HepG2 (cell line): ENCODE measurements around the gene MSS51. TPM values are rescaled to one million over a fixed set of nuclear protein-coding genes. Genes with fewer than 3 reads are reported as not detected.

Experiments used
- ATAC-seq: fragments of 200-7000 bp; cut with Tn5 transposase; 3 replicates; pipeline ENCODE4 v1.9.1; 2020; ENCODE audit warnings: mild to moderate bottlenecking, moderate library complexity
- BruUV-seq: library from RNA; stranded (reverse); fragments of 400-500 nt; replicated peaks from 2 replicates; lab custom pipeline; 2021; lab: Mats Ljungman, UMichigan
- CTCF ChIA-PET: fragments of 300-600 bp; formaldehyde crosslinking; extraction: SDS; loops from one replicate; lab custom pipeline; 2021; ENCODE audit warnings: low total read pairs, inconsistent platforms, low intra/inter-chr PET ratio; lab: Yijun Ruan, JAX
- POLR2A ChIA-PET: fragments of 350-600 bp; sonication (Branson Sonifier 250); formaldehyde crosslinking; loops from one replicate; lab custom pipeline; 2020; ENCODE audit warnings: antibody characterized with exemption, inconsistent platforms; lab: Yijun Ruan, JAX
- DNase-seq: peaks from one replicate; pipeline ENCODE4 v3.0.0-alpha.2; 2015; ENCODE audit warnings: low spot score
- FAIRE-seq: peaks from 3 replicates; lab custom pipeline; 2011; peaks lifted over from hg19 to GRCh38; lab: Jason Lieb, UNC
- H2AFZ ChIP-seq: one replicate; pipeline ENCODE4 v1.6.1; 2011; ENCODE audit warnings: low read length, inconsistent platforms
- H3K27ac ChIP-seq: fragments of 300-600 bp; 3 replicates; pipeline ENCODE4 v1.8.0; 2011; ENCODE audit warnings: mixed run types, mild to moderate bottlenecking, mixed read lengths, low read length, inconsistent platforms; ENCODE audit not compliant: insufficient read depth; ENCODE audit errors: extremely low read length
- H3K27me3 ChIP-seq, 2 experiments: fragments of 200-600 bp in 1 of 2; 2 replicates in 1 of 2; 3 replicates in 1 of 2; pipeline versions ENCODE4 v1.6.0 to v1.8.0; 2011; ENCODE audit warnings: low read length in 2 of 2, mild to moderate bottlenecking in 2 of 2, moderate library complexity in 2 of 2, inconsistent platforms in 1 of 2; ENCODE audit not compliant: insufficient read depth in 2 of 2, control insufficient read depth in 1 of 2
- H3K36me3 ChIP-seq, 2 experiments: fragments of 200-600 bp in 1 of 2; replicated peaks in 1 of 2; 2 replicates in 1 of 2; 3 replicates in 1 of 2; pipeline versions ENCODE4 v1.5.1 to v1.8.0; 2011; ENCODE audit warnings: low read length in 2 of 2, inconsistent platforms in 1 of 2; ENCODE audit not compliant: insufficient read depth in 2 of 2, control insufficient read depth in 1 of 2
- H3K4me1 ChIP-seq: 2 replicates; pipeline ENCODE4 v1.5.1; 2012; ENCODE audit warnings: low read length, inconsistent platforms; ENCODE audit not compliant: insufficient read depth
- H3K4me2 ChIP-seq: 2 replicates; pipeline ENCODE4 v1.6.0; 2011; ENCODE audit warnings: low read depth, low read length, inconsistent platforms
- H3K4me3 ChIP-seq, 3 experiments: fragments of 200-600 bp in 1 of 3; sonication (generic), shearing (Covaris generic) in 1 of 3; replicated peaks in 1 of 3; 2 replicates each; pipeline ENCODE4 v1.5.1; 2011 to 2016; ENCODE audit warnings: low read length in 3 of 3, inconsistent platforms in 2 of 3, low read depth in 2 of 3, mild to moderate bottlenecking in 2 of 3, control low read depth in 1 of 3, mixed read lengths in 1 of 3; ENCODE audit not compliant: insufficient read depth in 1 of 3
- H3K79me2 ChIP-seq: one replicate; pipeline ENCODE4 v1.6.1; 2011; ENCODE audit warnings: low read length, inconsistent platforms; ENCODE audit not compliant: insufficient read depth
- H3K9ac ChIP-seq: 2 replicates; pipeline ENCODE4 v1.6.0; 2011; ENCODE audit warnings: mild to moderate bottlenecking, low read depth, low read length, inconsistent platforms; ENCODE audit not compliant: insufficient read depth
- H3K9me3 ChIP-seq: 2 replicates; pipeline ENCODE4 v1.5.1; 2012; ENCODE audit warnings: mild to moderate bottlenecking, low read length
- H4K20me1 ChIP-seq: 2 replicates; pipeline ENCODE4 v1.6.0; 2011; ENCODE audit warnings: inconsistent platforms, mild to moderate bottlenecking, low read length, moderate library complexity; ENCODE audit not compliant: insufficient read depth
- AHR ChIP-seq: IDR thresholded peaks from 2 replicates; pipeline ENCODE4 v1.6.1; 2018; ENCODE audit warnings: missing genetic modification reagents, missing compliant biosample characterization
- CHD4 ChIP-seq: fragments of 200-600 bp; sonication (generic); IDR thresholded peaks from 2 replicates; pipeline ENCODE4 v1.7.0; 2017; ENCODE audit warnings: mild to moderate bottlenecking, low read length, borderline replicate concordance
- GFI1 ChIP-seq: sonication (generic); formaldehyde crosslinking; IDR thresholded peaks from 2 replicates; pipeline ENCODE4 v1.5.0; 2020; ENCODE audit warnings: missing genetic modification reagents, mild to moderate bottlenecking, borderline replicate concordance
- HDAC6 ChIP-seq: fragments of 200-600 bp; sonication (generic); IDR thresholded peaks from 2 replicates; pipeline ENCODE4 v1.7.0; 2017; ENCODE audit warnings: mild to moderate bottlenecking, antibody characterized with exemption, low read length, low read depth
- KLF6 ChIP-seq: IDR thresholded peaks from 2 replicates; pipeline ENCODE4 v1.8.0; 2016; ENCODE audit warnings: missing biosample characterization, missing genetic modification reagents
- RARA ChIP-seq: IDR thresholded peaks from 2 replicates; pipeline ENCODE4 v1.6.1; 2016; ENCODE audit warnings: missing genetic modification reagents, missing compliant biosample characterization
- ZNF180 ChIP-seq: sonication (generic); formaldehyde crosslinking; IDR thresholded peaks from 2 replicates; pipeline ENCODE4 v1.4.0; 2020; ENCODE audit warnings: low read depth, missing genetic modification reagents, borderline replicate concordance
- ZNF253 ChIP-seq: sonication (generic); formaldehyde crosslinking; IDR thresholded peaks from 2 replicates; pipeline ENCODE4 v1.8.0; 2022; ENCODE audit warnings: mild to moderate bottlenecking, missing genetic modification reagents, borderline replicate concordance
- ZNF550 ChIP-seq: sonication (generic); formaldehyde crosslinking; IDR thresholded peaks from 2 replicates; pipeline ENCODE4 v1.4.0; 2020; ENCODE audit warnings: mild to moderate bottlenecking, missing genetic modification reagents, borderline replicate concordance
- ZNF605 ChIP-seq: sonication (generic); formaldehyde crosslinking; IDR thresholded peaks from 2 replicates; pipeline ENCODE4 v1.8.0; 2022; ENCODE audit warnings: mild to moderate bottlenecking, missing genetic modification reagents
- ZNF781 ChIP-seq: sonication (generic); formaldehyde crosslinking; IDR thresholded peaks from 2 replicates; pipeline ENCODE4 v1.5.1; 2020; ENCODE audit warnings: borderline replicate concordance, mild to moderate bottlenecking, missing genetic modification reagents; ENCODE audit errors: not compliant biosample characterization
- ZNF879 ChIP-seq: sonication (generic); formaldehyde crosslinking; IDR thresholded peaks from 2 replicates; pipeline ENCODE4 v1.8.1; 2023; ENCODE audit warnings: missing genetic modification reagents
- WGBS: methylation state at CpG from one replicate; pipeline ENCODE4 v1.1.6; 2017; ENCODE audit warnings: low lambda C conversion rate; 5-methylcytosine and 5-hydroxymethylcytosine counted together
- in situ Hi-C: cut with HindIII; loops from 2 replicates; pipeline ENCODE4 v1.10.0; 2017; ENCODE audit warnings: low pct_unique_long_range_greater_than_20kb; ENCODE audit not compliant: extremely low pct_ligation_motif_present
- intact Hi-C: fragments of 100-400 bp; cut with micrococcal nuclease; formaldehyde crosslinking; loops from one replicate; pipeline ENCODE4 v1.10.0; 2022; ENCODE audit not compliant: unreplicated experiment
- polyA plus RNA-seq, 8 experiments: library from polyadenylated mRNA; depleted of rRNA in 3 of 8; stranded (reverse) in 7 of 8; unstranded in 1 of 8; fragments of >200 nt; fragmentation: Illumina TruSeq in 4 of 8; extraction: Trizol in 4 of 8; gene quantifications; 2 replicates each; pipeline versions ENCODE4 v1.2.1 to v1.2.3, GENCODE V29; 2011 to 2016; ENCODE audit warnings: low read depth in 4 of 8, missing spikeins in 1 of 8, mixed read lengths in 1 of 8; ENCODE audit not compliant: insufficient read depth in 1 of 8
- total RNA-seq, 5 experiments: library from RNA; depleted of rRNA; stranded (reverse); fragments of >200 nt; fragmentation: Illumina TruSeq; extraction: Trizol; gene quantifications; 2 replicates each; pipeline ENCODE4 v1.2.3, GENCODE V29; 2016; ENCODE audit warnings: low read depth in 1 of 5
- TF ChIP-seq, protein P1 (sequence below): sonication (generic); formaldehyde crosslinking; IDR thresholded peaks from 2 replicates; pipeline ENCODE4 v1.4.0; 2020; ENCODE audit warnings: missing genetic modification reagents
- TF ChIP-seq, protein P2 (sequence below): sonication (generic); formaldehyde crosslinking; IDR thresholded peaks from 2 replicates; pipeline ENCODE4 v1.8.1; 2022; ENCODE audit warnings: mild to moderate bottlenecking, missing genetic modification reagents
- TF ChIP-seq, protein P3 (sequence below): sonication (generic); formaldehyde crosslinking; IDR thresholded peaks from 2 replicates; pipeline ENCODE4 v1.9.0; 2021; ENCODE audit warnings: missing genetic modification reagents, mild to moderate bottlenecking, borderline replicate concordance
- TF ChIP-seq, protein P4 (sequence below): sonication (generic); formaldehyde crosslinking; IDR thresholded peaks from 2 replicates; pipeline ENCODE4 v1.4.0; 2020; ENCODE audit warnings: missing genetic modification reagents, borderline replicate concordance

The MSS51 gene
- total and polyA plus RNA-seq, 2 of the 13 experiments (the other 11 are each of a cell fraction or from before 2014, with no cell fraction given), result 0.91 to 2.4 TPM

- H3K27me3 ChIP-seq, result no peaks in the 10 kb centered on the region; a peak in 1 of 5 replicates
- WGBS, result 63% methylated on average over 3 of the region's 3 CpGs
- peaks cover 49% of the 10 kb centered on the region for H3K4me1 ChIP-seq
- CTCF ChIA-PET, result no interaction called here
- no peak overlapping the region for H3K4me3 ChIP-seq
- DNase-seq, result no peak
- H4K20me1 ChIP-seq, result no peaks in the 10 kb centered on the region
- H3K27ac ChIP-seq, result no peak overlapping the region
- POLR2A ChIA-PET, result no interaction called here
- H2AFZ ChIP-seq, result no peak overlapping the region
- in situ Hi-C loops, result no loop called here
- no peak for ATAC-seq
- intact Hi-C loops, result no loop called here
- no peaks in the 10 kb centered on the region for H3K9me3 ChIP-seq
- no peak overlapping the region for H3K9ac ChIP-seq
- no peaks in the 10 kb centered on the region for H3K36me3 ChIP-seq
- no peak overlapping the region for H3K4me2 ChIP-seq
- peaks cover 15% of the 10 kb centered on the region for H3K79me2 ChIP-seq
- BruUV-seq, result no TSS peak
- FAIRE-seq, result no peak
- TF ChIP-seq CHD4, result no peak
- no peak for TF ChIP-seq ZNF879 (CRISPR knock-in tag)
- TF ChIP-seq, protein P1, sequence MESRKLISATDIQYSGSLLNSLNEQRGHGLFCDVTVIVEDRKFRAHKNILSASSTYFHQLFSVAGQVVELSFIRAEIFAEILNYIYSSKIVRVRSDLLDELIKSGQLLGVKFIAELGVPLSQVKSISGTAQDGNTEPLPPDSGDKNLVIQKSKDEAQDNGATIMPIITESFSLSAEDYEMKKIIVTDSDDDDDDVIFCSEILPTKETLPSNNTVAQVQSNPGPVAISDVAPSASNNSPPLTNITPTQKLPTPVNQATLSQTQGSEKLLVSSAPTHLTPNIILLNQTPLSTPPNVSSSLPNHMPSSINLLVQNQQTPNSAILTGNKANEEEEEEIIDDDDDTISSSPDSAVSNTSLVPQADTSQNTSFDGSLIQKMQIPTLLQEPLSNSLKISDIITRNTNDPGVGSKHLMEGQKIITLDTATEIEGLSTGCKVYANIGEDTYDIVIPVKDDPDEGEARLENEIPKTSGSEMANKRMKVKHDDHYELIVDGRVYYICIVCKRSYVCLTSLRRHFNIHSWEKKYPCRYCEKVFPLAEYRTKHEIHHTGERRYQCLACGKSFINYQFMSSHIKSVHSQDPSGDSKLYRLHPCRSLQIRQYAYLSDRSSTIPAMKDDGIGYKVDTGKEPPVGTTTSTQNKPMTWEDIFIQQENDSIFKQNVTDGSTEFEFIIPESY (CRISPR knock-in tag), result no peak
- TF ChIP-seq KLF6 (CRISPR knock-in tag), result no peak
- TF ChIP-seq AHR (CRISPR knock-in tag), result no peak
- no peak for TF ChIP-seq ZNF605 (CRISPR knock-in tag)
- no peak for TF ChIP-seq ZNF180
- TF ChIP-seq RARA (CRISPR knock-in tag), result no peak
- TF ChIP-seq, protein P2, sequence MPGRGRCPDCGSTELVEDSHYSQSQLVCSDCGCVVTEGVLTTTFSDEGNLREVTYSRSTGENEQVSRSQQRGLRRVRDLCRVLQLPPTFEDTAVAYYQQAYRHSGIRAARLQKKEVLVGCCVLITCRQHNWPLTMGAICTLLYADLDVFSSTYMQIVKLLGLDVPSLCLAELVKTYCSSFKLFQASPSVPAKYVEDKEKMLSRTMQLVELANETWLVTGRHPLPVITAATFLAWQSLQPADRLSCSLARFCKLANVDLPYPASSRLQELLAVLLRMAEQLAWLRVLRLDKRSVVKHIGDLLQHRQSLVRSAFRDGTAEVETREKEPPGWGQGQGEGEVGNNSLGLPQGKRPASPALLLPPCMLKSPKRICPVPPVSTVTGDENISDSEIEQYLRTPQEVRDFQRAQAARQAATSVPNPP, result no peak
- TF ChIP-seq HDAC6, result no peak
- TF ChIP-seq ZNF550 (CRISPR knock-in tag), result no peak
- TF ChIP-seq, protein P3, sequence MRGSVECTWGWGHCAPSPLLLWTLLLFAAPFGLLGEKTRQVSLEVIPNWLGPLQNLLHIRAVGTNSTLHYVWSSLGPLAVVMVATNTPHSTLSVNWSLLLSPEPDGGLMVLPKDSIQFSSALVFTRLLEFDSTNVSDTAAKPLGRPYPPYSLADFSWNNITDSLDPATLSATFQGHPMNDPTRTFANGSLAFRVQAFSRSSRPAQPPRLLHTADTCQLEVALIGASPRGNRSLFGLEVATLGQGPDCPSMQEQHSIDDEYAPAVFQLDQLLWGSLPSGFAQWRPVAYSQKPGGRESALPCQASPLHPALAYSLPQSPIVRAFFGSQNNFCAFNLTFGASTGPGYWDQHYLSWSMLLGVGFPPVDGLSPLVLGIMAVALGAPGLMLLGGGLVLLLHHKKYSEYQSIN (CRISPR knock-in tag), result no peak
- TF ChIP-seq, protein P4, sequence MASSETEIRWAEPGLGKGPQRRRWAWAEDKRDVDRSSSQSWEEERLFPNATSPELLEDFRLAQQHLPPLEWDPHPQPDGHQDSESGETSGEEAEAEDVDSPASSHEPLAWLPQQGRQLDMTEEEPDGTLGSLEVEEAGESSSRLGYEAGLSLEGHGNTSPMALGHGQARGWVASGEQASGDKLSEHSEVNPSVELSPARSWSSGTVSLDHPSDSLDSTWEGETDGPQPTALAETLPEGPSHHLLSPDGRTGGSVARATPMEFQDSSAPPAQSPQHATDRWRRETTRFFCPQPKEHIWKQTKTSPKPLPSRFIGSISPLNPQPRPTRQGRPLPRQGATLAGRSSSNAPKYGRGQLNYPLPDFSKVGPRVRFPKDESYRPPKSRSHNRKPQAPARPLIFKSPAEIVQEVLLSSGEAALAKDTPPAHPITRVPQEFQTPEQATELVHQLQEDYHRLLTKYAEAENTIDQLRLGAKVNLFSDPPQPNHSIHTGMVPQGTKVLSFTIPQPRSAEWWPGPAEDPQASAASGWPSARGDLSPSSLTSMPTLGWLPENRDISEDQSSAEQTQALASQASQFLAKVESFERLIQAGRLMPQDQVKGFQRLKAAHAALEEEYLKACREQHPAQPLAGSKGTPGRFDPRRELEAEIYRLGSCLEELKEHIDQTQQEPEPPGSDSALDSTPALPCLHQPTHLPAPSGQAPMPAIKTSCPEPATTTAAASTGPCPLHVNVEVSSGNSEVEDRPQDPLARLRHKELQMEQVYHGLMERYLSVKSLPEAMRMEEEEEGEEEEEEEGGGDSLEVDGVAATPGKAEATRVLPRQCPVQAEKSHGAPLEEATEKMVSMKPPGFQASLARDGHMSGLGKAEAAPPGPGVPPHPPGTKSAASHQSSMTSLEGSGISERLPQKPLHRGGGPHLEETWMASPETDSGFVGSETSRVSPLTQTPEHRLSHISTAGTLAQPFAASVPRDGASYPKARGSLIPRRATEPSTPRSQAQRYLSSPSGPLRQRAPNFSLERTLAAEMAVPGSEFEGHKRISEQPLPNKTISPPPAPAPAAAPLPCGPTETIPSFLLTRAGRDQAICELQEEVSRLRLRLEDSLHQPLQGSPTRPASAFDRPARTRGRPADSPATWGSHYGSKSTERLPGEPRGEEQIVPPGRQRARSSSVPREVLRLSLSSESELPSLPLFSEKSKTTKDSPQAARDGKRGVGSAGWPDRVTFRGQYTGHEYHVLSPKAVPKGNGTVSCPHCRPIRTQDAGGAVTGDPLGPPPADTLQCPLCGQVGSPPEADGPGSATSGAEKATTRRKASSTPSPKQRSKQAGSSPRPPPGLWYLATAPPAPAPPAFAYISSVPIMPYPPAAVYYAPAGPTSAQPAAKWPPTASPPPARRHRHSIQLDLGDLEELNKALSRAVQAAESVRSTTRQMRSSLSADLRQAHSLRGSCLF (CRISPR knock-in tag), result no peak
- no peak for TF ChIP-seq GFI1 (CRISPR knock-in tag)
- TF ChIP-seq ZNF253 (CRISPR knock-in tag), result no peak
- TF ChIP-seq ZNF781 (CRISPR knock-in tag), result no peak
Observed at GRCh38 chr10:73416571-73416970, 16.8 kb downstream of the MSS51 start.
